ENCODE measurements around the gene ARFIP1.

DNA sequence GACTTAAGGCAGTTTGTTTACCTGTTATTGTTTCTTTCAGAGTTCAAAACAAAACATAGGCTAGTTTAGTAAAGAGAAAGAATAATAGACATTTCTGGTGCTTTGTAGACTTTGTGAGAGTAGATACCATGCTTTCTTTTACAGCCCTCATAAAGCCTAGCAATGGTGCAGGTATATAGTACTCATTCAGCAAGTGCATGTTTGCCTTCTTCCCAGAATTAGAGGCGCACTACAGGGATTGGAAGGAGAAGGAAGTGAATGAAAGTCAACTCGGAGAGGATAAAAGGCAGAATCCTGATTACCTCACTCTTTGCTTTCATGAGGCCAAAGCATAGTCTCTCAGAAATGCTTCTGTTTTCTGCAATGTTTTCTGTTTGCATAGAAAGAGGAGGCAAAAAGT, 113.2 kb downstream of the ARFIP1 start:
- TF ChIP-seq, protein P1, sequence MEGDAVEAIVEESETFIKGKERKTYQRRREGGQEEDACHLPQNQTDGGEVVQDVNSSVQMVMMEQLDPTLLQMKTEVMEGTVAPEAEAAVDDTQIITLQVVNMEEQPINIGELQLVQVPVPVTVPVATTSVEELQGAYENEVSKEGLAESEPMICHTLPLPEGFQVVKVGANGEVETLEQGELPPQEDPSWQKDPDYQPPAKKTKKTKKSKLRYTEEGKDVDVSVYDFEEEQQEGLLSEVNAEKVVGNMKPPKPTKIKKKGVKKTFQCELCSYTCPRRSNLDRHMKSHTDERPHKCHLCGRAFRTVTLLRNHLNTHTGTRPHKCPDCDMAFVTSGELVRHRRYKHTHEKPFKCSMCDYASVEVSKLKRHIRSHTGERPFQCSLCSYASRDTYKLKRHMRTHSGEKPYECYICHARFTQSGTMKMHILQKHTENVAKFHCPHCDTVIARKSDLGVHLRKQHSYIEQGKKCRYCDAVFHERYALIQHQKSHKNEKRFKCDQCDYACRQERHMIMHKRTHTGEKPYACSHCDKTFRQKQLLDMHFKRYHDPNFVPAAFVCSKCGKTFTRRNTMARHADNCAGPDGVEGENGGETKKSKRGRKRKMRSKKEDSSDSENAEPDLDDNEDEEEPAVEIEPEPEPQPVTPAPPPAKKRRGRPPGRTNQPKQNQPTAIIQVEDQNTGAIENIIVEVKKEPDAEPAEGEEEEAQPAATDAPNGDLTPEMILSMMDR (IDR thresholded peaks at IDR 0.05): no peak
- no peak for TF ChIP-seq POLR2A (IDR thresholded peaks at IDR 0.05)
